WERI-Rb-1 (cell line): ENCODE results near the gene MRPS14.

Experiments
- DNase-seq: peaks from one replicate; pipeline ENCODE4 v3.0.0-alpha.2; 2020
- H3K27ac ChIP-seq: fragments of 250-450 bp; sonication (Bioruptor Pico); 2 replicates; pipeline ENCODE4 v1.5.1; 2020; ENCODE audit warnings: mild to moderate bottlenecking, moderate library complexity
- H3K27me3 ChIP-seq: fragments of 250-450 bp; sonication (Bioruptor Pico); 2 replicates; pipeline ENCODE4 v1.5.1; 2021; ENCODE audit warnings: mild to moderate bottlenecking, low read depth, moderate library complexity; ENCODE audit not compliant: insufficient read depth, severe bottlenecking
- H3K36me3 ChIP-seq: fragments of 250-450 bp; sonication (Bioruptor Pico); 2 replicates; pipeline ENCODE4 v1.5.1; 2020; ENCODE audit warnings: mild to moderate bottlenecking, moderate library complexity
- H3K4me3 ChIP-seq: 2 replicates; pipeline ENCODE4 v1.5.1; 2011; ENCODE audit warnings: low read depth, mild to moderate bottlenecking, control low read depth, low read length
- H3K9me3 ChIP-seq: fragments of 250-450 bp; sonication (Bioruptor Pico); 2 replicates; pipeline ENCODE4 v1.5.1; 2021; ENCODE audit warnings: mild to moderate bottlenecking, moderate library complexity; ENCODE audit not compliant: severe bottlenecking
- CTCF ChIP-seq: IDR thresholded peaks from 2 replicates; pipeline ENCODE4 v1.5.1; 2011; ENCODE audit warnings: low read depth, mild to moderate bottlenecking, control low read depth, inconsistent platforms, low read length

Gene MRPS14

GRCh38 chr1:175023043-175023921 is at the start of gene MRPS14:
MRPS14 (minus strand) TSS chr1:175023425; CDS start chr1:175023408, 17 bp downstream.
- peak; percentile 99 for DNase-seq
- Histone ChIP-seq H3K36me3 (peaks cover 13% of the 10 kb centered on the region), H3K9me3 (no peaks in the 10 kb centered on the region), H3K4me3 (peak within 1 kb of the TSS; percentile 93), H3K27ac (peak within 1 kb of the TSS; percentile 77), H3K27me3 (no peaks in the 10 kb centered on the region)
- TF ChIP-seq CTCF = no peak

GRCh38 chr1:175072099-175072951 is 49.1 kb upstream of the MRPS14 start:
- Histone ChIP-seq H3K9me3 (no peaks in the 10 kb centered on the region), H3K36me3 (no peaks in the 10 kb centered on the region), H3K4me3 (no peak overlapping the region), H3K27ac (no peak overlapping the region), H3K27me3 (no peaks in the 10 kb centered on the region)
- no peak for TF ChIP-seq CTCF
- DNase-seq = no peak

DNA sequence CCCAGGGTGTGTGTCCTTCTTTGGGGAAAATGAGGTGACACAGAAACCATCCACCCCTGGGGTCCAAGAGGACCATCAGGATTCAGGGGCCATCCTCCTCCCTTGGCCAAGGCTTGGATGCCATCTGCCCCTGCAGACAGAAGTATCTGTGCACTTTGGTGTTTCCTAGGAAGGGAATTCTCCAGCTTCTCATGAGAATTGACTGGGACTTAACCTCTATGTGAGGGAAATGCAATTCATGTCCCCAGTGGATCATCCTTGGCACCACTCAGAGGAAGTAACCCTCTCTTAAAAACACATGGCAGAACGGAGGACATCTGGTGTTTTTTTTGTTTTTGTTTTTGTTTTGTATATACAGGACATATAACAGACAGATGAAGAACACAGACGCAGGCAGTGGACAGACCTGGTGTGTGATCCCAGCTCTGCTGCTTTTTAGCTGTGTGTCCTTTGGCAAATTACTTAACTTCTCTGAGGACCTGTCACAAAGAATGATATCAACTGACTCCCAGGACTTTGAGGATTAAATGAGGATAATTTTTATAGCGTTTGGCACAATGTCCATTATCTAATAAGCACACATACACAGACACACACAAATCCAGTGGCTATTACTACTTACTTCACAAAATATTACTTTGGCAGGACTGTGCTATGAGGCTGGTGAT is 48.2 kb upstream of the MRPS14 start:
- Histone ChIP-seq H3K27me3 (no peaks in the 10 kb centered on the region), H3K9me3 (no peaks in the 10 kb centered on the region), H3K36me3 (no peaks in the 10 kb centered on the region), H3K4me3 (no peak overlapping the region), H3K27ac (no peak overlapping the region)
- DNase-seq = no peak
- no peak for TF ChIP-seq CTCF

DNA sequence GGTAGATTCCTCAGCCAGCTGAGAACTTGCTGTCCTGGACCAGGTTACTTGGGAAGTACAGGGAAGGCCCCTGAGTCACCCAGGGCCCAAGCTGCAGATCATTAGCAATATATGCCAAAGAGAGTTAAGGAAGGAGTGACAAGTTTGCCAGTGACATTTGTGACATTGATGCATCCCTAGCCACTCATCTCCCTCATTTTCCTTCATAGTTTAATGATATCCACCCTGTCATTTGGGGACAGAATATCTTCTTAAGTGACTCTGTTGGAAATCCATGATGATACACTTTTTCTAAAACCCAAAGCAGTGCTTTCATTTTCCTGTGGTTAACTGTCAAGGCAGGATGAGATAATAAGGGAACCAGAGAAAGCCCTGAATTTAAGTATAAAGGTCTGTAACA is 47.6 kb upstream of the MRPS14 start:
- H3K9me3 ChIP-seq = no peaks in the 10 kb centered on the region
- TF ChIP-seq CTCF = no peak
- H3K27me3 ChIP-seq = no peaks in the 10 kb centered on the region
- no peak overlapping the region for H3K27ac ChIP-seq
- H3K4me3 ChIP-seq = no peak overlapping the region
- DNase-seq = no peak
- H3K36me3 ChIP-seq = no peaks in the 10 kb centered on the region

GRCh38 chr1:175067362-175068106 is 44.3 kb upstream of the MRPS14 start, which contains the start of gene TNN:
TNN (plus strand) TSS chr1:175067833; CDS start chr1:175077419, 9,586 bp downstream.
- Histone ChIP-seq H3K36me3 (no peaks in the 10 kb centered on the region), H3K27ac (no peak within 1 kb of the TSS), H3K9me3 (no peaks in the 10 kb centered on the region), H3K27me3 (no peaks in the 10 kb centered on the region), H3K4me3 (no peak within 1 kb of the TSS)
- no peak for DNase-seq
- no peak for TF ChIP-seq CTCF
